Measurements from ENCODE around the gene RASAL1.

The RASAL1 gene

GRCh38 chr12:113071135-113072112 lies 64.1 kb downstream of the RASAL1 start:
- no peak for DNase-seq (ENCODE audit: low read depth)

- no peak for DNase-seq (ENCODE audit: low read depth)
These were observed 65.2 kb downstream of the RASAL1 start for GRCh38 chr12:113070117-113070906.

- no peak for DNase-seq (ENCODE audit: low read depth)
These were observed 65.8 kb downstream of the RASAL1 start for GRCh38 chr12:113069751-113070116.

GRCh38 chr12:113069149-113069548 lies 66.4 kb downstream of the RASAL1 start:
- DNase-seq (ENCODE audit: low read depth): no peak

- no peak for DNase-seq (ENCODE audit: low read depth)
These were observed 67.3 kb downstream of the RASAL1 start for GRCh38 chr12:113067987-113068935.

GRCh38 chr12:113066813-113067400 lies 68.7 kb downstream of the RASAL1 start:
- DNase-seq (ENCODE audit: low read depth): no peak

- no peak for DNase-seq (ENCODE audit: low read depth)
These were observed 70.2 kb downstream of the RASAL1 start for GRCh38 chr12:113065126-113066007.

- DNase-seq (ENCODE audit: low read depth): no peak
These were observed 71.0 kb downstream of the RASAL1 start for GRCh38 chr12:113064395-113065125.

GRCh38 chr12:113063396-113064350 lies 71.9 kb downstream of the RASAL1 start:
- no peak for DNase-seq (ENCODE audit: low read depth)

- DNase-seq (ENCODE audit: low read depth): no peak
These were observed 72.8 kb downstream of the RASAL1 start for GRCh38 chr12:113062502-113063395.

GRCh38 chr12:113061061-113061694 lies 74.4 kb downstream of the RASAL1 start:
- no peak for DNase-seq (ENCODE audit: low read depth)

GRCh38 chr12:113060336-113060960 lies 75.1 kb downstream of the RASAL1 start:
- no peak for DNase-seq (ENCODE audit: low read depth)

GRCh38 chr12:113059071-113059595 lies 76.4 kb downstream of the RASAL1 start:
- DNase-seq (ENCODE audit: low read depth): no peak

GRCh38 chr12:113058553-113058952 lies 77.0 kb downstream of the RASAL1 start:
- DNase-seq (ENCODE audit: low read depth): no peak

- DNase-seq (ENCODE audit: low read depth): no peak
These were observed 77.7 kb downstream of the RASAL1 start for GRCh38 chr12:113057565-113058485.

All from activated T-helper 9 cell treated with anti-CD3 and anti-CD28 coated beads, Interleukin-2, amount 50 U/mL, for 16 hours (primary cell).